Measurements from ENCODE around the gene C2orf81. TPM values are rescaled to one million over a fixed set of nuclear protein-coding genes. Genes with fewer than 3 reads are reported as not detected.
A peak's percentile ranks its signal among the peaks of the same experiment; 100 is the strongest.
"Not testable (repeated sequence)": the region's sequence is repeated elsewhere in the genome, so short reads cannot be mapped to it uniquely, and the experiment has no call there.

C2orf81 gene
- total and polyA plus RNA-seq, 12 donors = 0.36 to 7.1 (median 1.8) TPM

DNA sequence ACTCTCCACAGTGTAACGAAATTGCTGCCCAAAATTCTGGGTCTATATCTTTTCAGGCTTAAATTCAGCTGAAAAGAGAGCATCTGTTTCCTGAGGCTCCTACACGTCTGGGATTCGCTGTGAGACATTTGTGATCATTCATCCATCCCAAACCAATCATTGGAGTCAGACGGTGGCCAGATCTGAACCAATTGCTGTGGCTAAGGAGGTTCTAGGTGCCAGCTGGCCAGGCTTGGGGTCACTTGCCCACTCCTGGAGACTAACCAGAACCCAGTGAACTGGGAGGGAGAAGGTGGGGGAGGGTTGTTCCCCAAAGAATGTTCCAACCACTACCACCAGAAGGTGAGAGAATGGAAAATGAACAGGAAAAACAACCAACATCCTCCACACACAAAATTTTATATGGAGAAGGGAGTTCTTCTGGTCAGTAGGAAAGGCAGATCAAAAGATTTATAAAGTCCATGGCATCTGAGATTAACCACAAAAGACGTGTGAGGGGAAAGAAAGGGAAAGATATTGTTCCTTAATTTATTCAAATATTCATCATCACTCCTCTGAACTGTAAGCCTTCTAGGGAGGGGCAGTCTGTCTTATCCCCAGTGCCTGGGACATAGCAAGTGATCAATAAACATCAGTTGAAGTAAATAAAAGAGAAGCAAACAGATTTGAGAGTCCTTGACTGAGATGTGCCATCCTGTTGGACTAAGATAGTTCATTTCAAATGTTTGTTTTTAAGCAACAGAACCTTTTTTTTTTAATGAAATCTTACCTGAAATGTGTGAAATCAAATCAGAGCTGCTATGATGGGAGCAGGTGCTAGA is 23.3 kb upstream of the C2orf81 start:
- WGBS, 4 donors = 35 to 46% (median 38%) methylated on average over 5 of the region's 5 CpGs
- Histone ChIP-seq H3K27me3 (peaks cover 11% of the 10 kb centered on the region), H3K9me3 (replicated peaks in 1 of 3) (no peaks in the 10 kb centered on the region), H3K27ac (no peak overlapping the region), H3K4me3 (no peak overlapping the region), H3K4me1 (replicated peaks in 1 of 2) (peaks cover 5 to 15% of the 10 kb centered on the region in 2 donors), H3K36me3 (replicated peaks in 1 of 2) (no peaks in the 10 kb centered on the region)
- intact Hi-C loops (cut with DNase I) = no loop called here
- no peak for TF ChIP-seq POLR2A (IDR thresholded peaks at IDR 0.05)
- TF ChIP-seq, protein P1, sequence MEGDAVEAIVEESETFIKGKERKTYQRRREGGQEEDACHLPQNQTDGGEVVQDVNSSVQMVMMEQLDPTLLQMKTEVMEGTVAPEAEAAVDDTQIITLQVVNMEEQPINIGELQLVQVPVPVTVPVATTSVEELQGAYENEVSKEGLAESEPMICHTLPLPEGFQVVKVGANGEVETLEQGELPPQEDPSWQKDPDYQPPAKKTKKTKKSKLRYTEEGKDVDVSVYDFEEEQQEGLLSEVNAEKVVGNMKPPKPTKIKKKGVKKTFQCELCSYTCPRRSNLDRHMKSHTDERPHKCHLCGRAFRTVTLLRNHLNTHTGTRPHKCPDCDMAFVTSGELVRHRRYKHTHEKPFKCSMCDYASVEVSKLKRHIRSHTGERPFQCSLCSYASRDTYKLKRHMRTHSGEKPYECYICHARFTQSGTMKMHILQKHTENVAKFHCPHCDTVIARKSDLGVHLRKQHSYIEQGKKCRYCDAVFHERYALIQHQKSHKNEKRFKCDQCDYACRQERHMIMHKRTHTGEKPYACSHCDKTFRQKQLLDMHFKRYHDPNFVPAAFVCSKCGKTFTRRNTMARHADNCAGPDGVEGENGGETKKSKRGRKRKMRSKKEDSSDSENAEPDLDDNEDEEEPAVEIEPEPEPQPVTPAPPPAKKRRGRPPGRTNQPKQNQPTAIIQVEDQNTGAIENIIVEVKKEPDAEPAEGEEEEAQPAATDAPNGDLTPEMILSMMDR (IDR thresholded peaks at IDR 0.05) = no peak
- DNase-seq = no peak

DNA sequence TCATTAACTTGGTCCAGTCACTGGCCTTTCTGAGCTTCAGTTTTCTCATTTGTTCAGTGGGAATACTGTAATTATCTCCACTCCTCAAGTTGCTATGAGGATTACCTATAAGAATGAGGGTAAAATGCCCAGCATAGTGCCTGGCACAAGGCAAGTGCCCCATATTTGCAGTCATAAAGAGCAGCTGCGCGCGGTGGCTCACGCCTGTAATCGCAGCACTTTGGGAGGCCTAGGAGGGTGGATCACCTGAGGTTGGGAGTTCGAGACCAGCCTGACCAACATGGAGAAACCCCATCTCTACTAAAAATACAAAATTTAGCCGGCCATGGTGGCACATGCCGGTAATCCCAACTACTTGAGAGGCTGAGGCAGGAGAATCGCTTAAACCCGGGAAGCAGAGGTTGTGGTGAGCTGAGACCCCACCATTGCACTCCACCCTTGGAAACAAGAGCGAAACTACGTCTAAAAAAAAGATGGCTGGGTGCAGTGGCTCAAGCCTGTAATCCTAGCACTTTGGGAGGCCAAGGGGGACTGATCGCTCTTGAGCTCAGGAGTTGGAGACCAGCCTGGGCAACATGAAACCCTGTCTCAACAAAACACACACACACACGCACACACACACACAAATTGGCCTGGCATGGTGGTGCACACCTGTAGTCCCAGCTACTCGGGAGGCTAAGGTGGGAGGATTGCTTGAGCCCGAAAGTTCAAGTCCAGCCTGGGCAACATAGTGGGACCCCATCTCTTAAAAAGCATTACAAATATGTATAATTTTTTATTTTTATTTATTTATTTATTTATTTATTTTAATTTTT is 21.3 kb upstream of the C2orf81 start:
- H3K4me3 ChIP-seq; H3K27ac ChIP-seq; intact Hi-C loops (cut with DNase I); DNase-seq; H3K9me3 ChIP-seq (replicated peaks in 1 of 3); H3K36me3 ChIP-seq (replicated peaks in 1 of 2): not testable (repeated sequence)
- H3K27me3 ChIP-seq = peaks cover 11% of the 10 kb centered on the region
- peaks cover 13 to 28% of the 10 kb centered on the region in 2 donors for H3K4me1 ChIP-seq (replicated peaks in 1 of 2)
- 89 to 97% (median 92%) methylated on average over 16 of the region's 16 CpGs for WGBS, 4 donors

DNA sequence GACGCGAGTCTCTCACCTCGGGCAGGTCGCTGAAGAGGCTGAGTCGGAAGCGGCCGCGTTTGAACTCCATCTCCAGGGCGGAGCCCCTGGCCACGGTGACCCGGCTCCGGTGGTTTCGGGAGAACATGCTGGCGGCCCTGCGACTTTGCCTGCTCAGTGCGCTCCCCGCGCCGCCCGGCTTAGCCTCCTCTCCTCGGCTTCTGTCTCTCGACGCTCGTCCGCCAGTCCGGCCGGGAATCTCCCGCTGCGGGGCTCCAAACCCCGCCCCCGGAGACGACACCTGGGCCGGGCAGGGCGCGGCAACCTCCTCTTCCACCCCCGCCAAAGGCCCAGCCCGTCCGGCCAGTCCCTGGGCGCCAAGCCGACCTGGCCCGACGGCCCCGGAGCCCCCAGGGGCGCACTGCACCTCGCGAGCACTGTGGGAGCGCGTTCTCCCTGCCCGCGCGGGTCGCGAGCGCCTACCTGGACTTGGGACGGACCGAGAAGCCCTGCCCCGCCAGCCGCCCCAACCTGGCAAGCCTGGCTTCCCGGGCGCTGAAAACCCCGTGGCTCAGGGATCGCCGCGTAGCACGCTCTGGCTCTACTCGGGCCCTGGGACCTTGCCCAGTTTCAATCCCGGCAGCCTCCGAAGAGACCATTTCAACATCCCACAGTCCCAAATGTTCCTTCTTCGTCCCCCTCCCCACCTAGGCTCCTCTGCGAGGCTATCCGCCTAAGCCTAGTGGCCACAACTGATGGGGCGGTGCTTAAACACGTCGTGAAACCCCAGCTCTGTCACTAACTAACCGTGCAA is 20.5 kb upstream of the C2orf81 start, which contains the start of gene RTKN:
TSS of gene RTKN (minus strand) at position 248 of the 793 bp plus-strand sequence. CDS start at position 127, 121 bp downstream.
- 14 to 37% (median 27%) methylated on average over 26 to 75 of the region's 75 CpGs for WGBS, 4 donors
- peaks cover 11% of the 10 kb centered on the region for H3K27me3 ChIP-seq
- intact Hi-C loops (cut with DNase I) = no loop called here
- DNase-seq = no peak
- H3K36me3 ChIP-seq (replicated peaks in 1 of 2) = no peaks in the 10 kb centered on the region
- no peak for TF ChIP-seq POLR2A (IDR thresholded peaks at IDR 0.05)
- TF ChIP-seq, protein P1 (IDR thresholded peaks at IDR 0.05) = no peak
- H3K27ac ChIP-seq = peak within 1 kb of the TSS in 2 of 5 donors; percentile 71 to 74
- H3K4me3 ChIP-seq = peak within 1 kb of the TSS in 2 of 4 donors; percentile 65 to 74
- H3K9me3 ChIP-seq (replicated peaks in 1 of 3) = no peaks in the 10 kb centered on the region
- peaks cover 13 to 28% of the 10 kb centered on the region in 2 donors for H3K4me1 ChIP-seq (replicated peaks in 1 of 2)

DNA sequence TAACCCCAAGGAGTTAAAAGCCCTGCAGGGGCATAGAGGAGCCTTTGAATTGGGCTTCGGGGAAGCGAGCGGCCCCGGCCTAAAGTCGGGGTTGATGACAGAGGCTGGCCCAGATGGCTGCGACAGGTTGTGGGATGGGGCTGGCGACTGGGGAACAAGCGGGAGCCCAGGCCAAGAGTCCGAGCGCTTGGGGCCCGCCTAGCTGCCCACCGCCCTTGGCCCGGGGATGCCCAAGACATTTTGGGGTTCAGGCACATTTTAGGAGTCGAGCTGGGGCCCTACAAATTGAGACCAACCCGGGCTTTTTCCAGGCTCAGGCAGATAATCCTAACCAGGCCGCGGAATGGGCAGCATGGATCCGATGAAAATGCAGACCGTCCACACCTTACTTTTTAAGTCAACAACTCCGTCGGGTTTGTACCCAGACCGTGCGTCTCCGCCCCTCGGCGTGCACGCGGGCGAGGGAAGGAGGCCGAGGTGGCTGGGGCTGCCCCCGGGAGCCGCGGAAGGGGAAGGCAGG is 19.8 kb upstream of the C2orf81 start:
- no peak for DNase-seq
- no peak for TF ChIP-seq POLR2A (IDR thresholded peaks at IDR 0.05)
- TF ChIP-seq, protein P1 (IDR thresholded peaks at IDR 0.05) = no peak
- Histone ChIP-seq H3K4me1 (replicated peaks in 1 of 2) (peaks cover 13 to 28% of the 10 kb centered on the region in 2 donors), H3K36me3 (replicated peaks in 1 of 2) (no peaks in the 10 kb centered on the region), H3K9me3 (replicated peaks in 1 of 3) (no peaks in the 10 kb centered on the region), H3K27me3 (peaks cover 11% of the 10 kb centered on the region), H3K27ac (peak overlapping the region in 1 of 5 donors; percentile 74), H3K4me3 (peak overlapping the region in 1 of 4 donors; percentile 65)
- WGBS, 4 donors = 49 to 67% (median 54%) methylated on average over 10 to 33 of the region's 33 CpGs
- intact Hi-C loops (cut with DNase I) = no loop called here

Measured in adrenal gland (tissue), 12 donors.